GM23338 (cell line): ENCODE results near the gene PTPRN2. TPM values are rescaled to one million over a fixed set of nuclear protein-coding genes. Genes with fewer than 3 reads are reported as not detected.

Source experiments
- ATAC-seq: fragments of 200-7000 bp; cut with Tn5 transposase; 3 replicates; pipeline ENCODE4 v1.9.1; 2020
- DNase-seq: peaks from one replicate; pipeline ENCODE4 v3.0.0-alpha.2; 2015; ENCODE audit warnings: low spot score
- H2AFZ ChIP-seq: fragments of 200-600 bp; sonication (generic); 2 replicates; pipeline ENCODE4 v1.8.0; 2016; ENCODE audit warnings: antibody characterized with exemption, mild to moderate bottlenecking, moderate library complexity
- H3F3A ChIP-seq: fragments of 200-600 bp; sonication (generic); replicated peaks from 2 replicates; pipeline ENCODE4 v1.8.0; 2017; ENCODE audit warnings: antibody characterized with exemption, mixed run types, low read depth
- H3K27ac ChIP-seq: fragments of 200-600 bp; sonication (generic); 2 replicates; pipeline ENCODE4 v1.6.1; 2016; ENCODE audit warnings: low read depth
- H3K27me3 ChIP-seq: fragments of 200-600 bp; sonication (generic); 2 replicates; pipeline ENCODE4 v1.8.0; 2016; ENCODE audit warnings: mild to moderate bottlenecking, mixed run types, moderate library complexity; ENCODE audit not compliant: insufficient read depth
- H3K36me3 ChIP-seq: fragments of 200-600 bp; sonication (generic); 2 replicates; pipeline ENCODE4 v1.8.0; 2016; ENCODE audit warnings: mild to moderate bottlenecking; ENCODE audit not compliant: insufficient read depth
- H3K4me1 ChIP-seq: fragments of 200-600 bp; sonication (generic); 2 replicates; pipeline ENCODE4 v1.8.0; 2016; ENCODE audit warnings: mild to moderate bottlenecking, moderate library complexity; ENCODE audit not compliant: insufficient read depth
- H3K4me2 ChIP-seq: fragments of 200-600 bp; sonication (generic); 2 replicates; pipeline ENCODE4 v1.7.1; 2017; ENCODE audit warnings: mixed run types
- H3K4me3 ChIP-seq: fragments of 200-600 bp; sonication (generic); 2 replicates; pipeline ENCODE4 v1.6.1; 2016; ENCODE audit warnings: mixed run types
- H3K79me2 ChIP-seq: fragments of 200-600 bp; sonication (generic); replicated peaks from 2 replicates; pipeline ENCODE4 v1.8.0; 2017; ENCODE audit warnings: mild to moderate bottlenecking; ENCODE audit not compliant: insufficient read depth
- H3K9me2 ChIP-seq: fragments of 200-600 bp; sonication (generic); 2 replicates; pipeline ENCODE4 v1.8.0; 2017; ENCODE audit not compliant: insufficient read depth
- H4K20me1 ChIP-seq: fragments of 200-600 bp; sonication (generic); replicated peaks from 2 replicates; pipeline ENCODE4 v1.8.0; 2017; ENCODE audit warnings: mild to moderate bottlenecking; ENCODE audit not compliant: insufficient read depth
- H3K27ac Mint-ChIP-seq: 2 replicates; pipeline ENCODE4 v1.8.0; 2020; ENCODE audit warnings: inconsistent platforms, mild to moderate bottlenecking, moderate library complexity, mixed read lengths
- H3K27me3 Mint-ChIP-seq: 3 replicates; pipeline ENCODE4 v1.8.0; 2022; ENCODE audit warnings: low read depth, mild to moderate bottlenecking, moderate library complexity, mixed read lengths, inconsistent platforms; ENCODE audit not compliant: insufficient read depth, poor library complexity
- H3K36me3 Mint-ChIP-seq: 3 replicates; pipeline ENCODE4 v1.8.0; 2021; ENCODE audit warnings: low read depth, mild to moderate bottlenecking, inconsistent platforms, moderate library complexity, mixed read lengths
- H3K4me1 Mint-ChIP-seq: 3 replicates; pipeline ENCODE4 v1.8.0; 2020; ENCODE audit warnings: mild to moderate bottlenecking, inconsistent platforms, mixed read lengths
- H3K4me3 Mint-ChIP-seq: 3 replicates; pipeline ENCODE4 v1.8.0; 2021; ENCODE audit warnings: moderate library complexity, mild to moderate bottlenecking, inconsistent platforms, mixed read lengths
- H3K9me3 Mint-ChIP-seq: 3 replicates; pipeline ENCODE4 v1.8.0; 2020; ENCODE audit warnings: moderate library complexity, mild to moderate bottlenecking, inconsistent platforms, mixed read lengths
- CREB1 ChIP-seq: fragments of 250-450 bp; sonication (Bioruptor Pico); IDR thresholded peaks from 2 replicates; pipeline ENCODE4 v1.5.0; 2020; ENCODE audit warnings: low read depth, mild to moderate bottlenecking, moderate library complexity
- CTCF ChIP-seq, 2 experiments: fragments of 200-600 bp in 1 of 2; sonication (generic) in 1 of 2; conservative IDR thresholded peaks; 2 replicates each; pipeline versions ENCODE4 v1.5.1 to v1.6.1; 2016 to 2017; ENCODE audit warnings: antibody characterized with exemption in 2 of 2, low read depth in 2 of 2, mild to moderate bottlenecking in 2 of 2, moderate library complexity in 1 of 2
- JUNB ChIP-seq: IDR thresholded peaks from one replicate; pipeline ENCODE4 v1.6.1; 2016; ENCODE audit warnings: antibody characterized with exemption; ENCODE audit not compliant: unreplicated experiment
- NANOG ChIP-seq: IDR thresholded peaks from 2 replicates; pipeline ENCODE4 v1.6.1; 2016; ENCODE audit warnings: antibody characterized with exemption, borderline replicate concordance
- REST ChIP-seq: IDR thresholded peaks from one replicate; pipeline ENCODE4 v1.6.1; 2018; ENCODE audit warnings: antibody characterized with exemption; ENCODE audit not compliant: unreplicated experiment
- STAT1 ChIP-seq: IDR thresholded peaks from one replicate; pipeline ENCODE4 v1.6.1; 2016; ENCODE audit warnings: antibody characterized with exemption; ENCODE audit not compliant: unreplicated experiment
- ZNF331 ChIP-seq: fragments of 250-450 bp; sonication (Bioruptor Pico); IDR thresholded peaks from 2 replicates; pipeline ENCODE4 v1.5.0; 2020; ENCODE audit warnings: low read depth, mild to moderate bottlenecking, moderate library complexity
- polyA plus RNA-seq: library from polyadenylated mRNA; unstranded; fragments of >200 nt; fragmentation: Nextera tagmentation; extraction: Ambion mirVana; gene quantifications from 2 replicates; pipeline ENCODE4 v1.2.1, GENCODE V29; 2016
- total RNA-seq: library from RNA; depleted of rRNA; stranded (reverse); fragments of >200 nt; shearing (Covaris generic); gene quantifications from 2 replicates; pipeline ENCODE4 v1.2.3, GENCODE V29; 2014

The PTPRN2 gene
- total and polyA plus RNA-seq, 2 experiments from 2014 or later, result 0.87 to 4.0 TPM

GRCh38 chr7:158082761-158083160 is 504.9 kb downstream of the PTPRN2 start (continued):
- TF ChIP-seq CTCF (conservative IDR thresholded peaks at IDR 0.05; ENCODE audit: low read depth in 2 of 2) (no peak), STAT1 (no peak)

GRCh38 chr7:158080899-158081445 is 506.7 kb downstream of the PTPRN2 start:
- Histone ChIP-seq H3K27ac (no peak overlapping the region), H3F3A (no peaks in the 10 kb centered on the region), H2AFZ (no peak overlapping the region), H3K27me3 (no peaks in the 10 kb centered on the region), H3K9me2 (no peaks in the 10 kb centered on the region), H3K4me1 (no peaks in the 10 kb centered on the region), H3K4me2 (no peak overlapping the region), H3K79me2 (no peaks in the 10 kb centered on the region), H4K20me1 (no peaks in the 10 kb centered on the region), H3K4me3 (no peak overlapping the region), H3K36me3 (no peaks in the 10 kb centered on the region)
- ATAC-seq (no peak), DNase-seq (no peak)
- no peak for TF ChIP-seq REST
- H3K9me3 Mint-ChIP-seq, result peaks cover 99% of the 10 kb centered on the region
- H3K36me3 Mint-ChIP-seq, result peaks cover 61% of the 10 kb centered on the region
- H3K4me1 Mint-ChIP-seq, result no peaks in the 10 kb centered on the region
- H3K4me3 Mint-ChIP-seq, result no peak overlapping the region
- H3K27me3 Mint-ChIP-seq, result peaks cover 3% of the 10 kb centered on the region
- no peak overlapping the region for H3K27ac Mint-ChIP-seq

- H3K9me2 ChIP-seq, result no peaks in the 10 kb centered on the region
- DNase-seq (no peak), ATAC-seq (no peak)
- H3K4me2 ChIP-seq, result no peak overlapping the region
- H3K27me3 ChIP-seq, result no peaks in the 10 kb centered on the region
- no peak overlapping the region for H2AFZ ChIP-seq
- H3K36me3 ChIP-seq, result no peaks in the 10 kb centered on the region
- H3K9me3 Mint-ChIP-seq, result peaks cover 99% of the 10 kb centered on the region
- no peaks in the 10 kb centered on the region for H3K79me2 ChIP-seq
- H3K27ac ChIP-seq, result no peak overlapping the region
- peaks cover 60% of the 10 kb centered on the region for H3K36me3 Mint-ChIP-seq
- no peak overlapping the region for H3K4me3 Mint-ChIP-seq
- no peaks in the 10 kb centered on the region for H3K4me1 Mint-ChIP-seq
- peaks cover 8% of the 10 kb centered on the region for H3K27me3 Mint-ChIP-seq
- TF ChIP-seq CTCF (conservative IDR thresholded peaks at IDR 0.05; ENCODE audit: low read depth in 2 of 2), result no peak
- TF ChIP-seq JUNB, result no peak
- no peak for TF ChIP-seq CREB1 (CRISPR knock-in tag)
- no peak for TF ChIP-seq STAT1
- TF ChIP-seq NANOG, result no peak
- TF ChIP-seq ZNF331 (CRISPR knock-in tag), result no peak
- H4K20me1 ChIP-seq, result no peaks in the 10 kb centered on the region
- H3K4me3 ChIP-seq, result no peak overlapping the region
- H3K4me1 ChIP-seq, result no peaks in the 10 kb centered on the region
- H3K27ac Mint-ChIP-seq, result no peak overlapping the region
- H3F3A ChIP-seq, result no peaks in the 10 kb centered on the region
These were observed 509.4 kb downstream of the PTPRN2 start for GRCh38 chr7:158077934-158078910.
